Activated CD4-positive, CD25-positive, alpha-beta regulatory T cell (primary cell): Measurements from ENCODE around the gene FNBP1L.
"Not testable (repeated sequence)": the region's sequence is repeated elsewhere in the genome, so short reads cannot be mapped to it uniquely, and the experiment has no call there.

Experiments
- DNase-seq, 4 experiments: peaks; one replicate each; lab custom pipeline; 2025; lab: John Stamatoyannopoulos, UW

Gene FNBP1L

GRCh38 chr1:93573940-93574469 lies 126.1 kb downstream of the FNBP1L start:
- no peak for DNase-seq

GRCh38 chr1:93574511-93574910 lies 126.6 kb downstream of the FNBP1L start:
- DNase-seq, result no peak

- DNase-seq, result no peak
Measured at GRCh38 chr1:93574991-93575390, 127.1 kb downstream of the FNBP1L start.

GRCh38 chr1:93575621-93576284 lies 127.8 kb downstream of the FNBP1L start:
- no peak for DNase-seq

- DNase-seq, result no peak
Measured at GRCh38 chr1:93576346-93576745, 128.4 kb downstream of the FNBP1L start.

- no peak for DNase-seq
Measured at GRCh38 chr1:93576746-93577145, 128.8 kb downstream of the FNBP1L start.

- DNase-seq, result no peak
Measured at GRCh38 chr1:93577536-93578432, 129.9 kb downstream of the FNBP1L start.

- no peak for DNase-seq
Measured at GRCh38 chr1:93578433-93578830, 130.5 kb downstream of the FNBP1L start.

GRCh38 chr1:93578911-93579825 lies 131.2 kb downstream of the FNBP1L start:
- DNase-seq, result no peak

- DNase-seq, result no peak
Measured at GRCh38 chr1:93579891-93580290, 132.0 kb downstream of the FNBP1L start.

- no peak for DNase-seq
Measured at GRCh38 chr1:93581917-93582850, 134.3 kb downstream of the FNBP1L start.

- no peak for DNase-seq
Measured at GRCh38 chr1:93584261-93585003, 136.5 kb downstream of the FNBP1L start.

- no peak for DNase-seq
Measured at GRCh38 chr1:93585059-93585966, 137.4 kb downstream of the FNBP1L start.

- DNase-seq, result no peak
Measured at GRCh38 chr1:93587354-93587753, 139.4 kb downstream of the FNBP1L start.

- DNase-seq, result no peak
Measured at GRCh38 chr1:93588206-93588605, 140.3 kb downstream of the FNBP1L start.

- no peak for DNase-seq
Measured at GRCh38 chr1:93588955-93589354, 141.0 kb downstream of the FNBP1L start.

GRCh38 chr1:93591291-93591675 lies 143.4 kb downstream of the FNBP1L start:
- DNase-seq, result not testable (repeated sequence)

GRCh38 chr1:93591676-93592550 lies 144.0 kb downstream of the FNBP1L start:
- DNase-seq, result no peak
